GM23248 (cell line): ENCODE data around the gene LCNL1.

ENCODE experiments used
- EZH2 ChIP-seq: fragments of 200-600 bp; sonication (generic); IDR thresholded peaks from 2 replicates; pipeline ENCODE4 v1.6.1; 2018; ENCODE audit warnings: antibody characterized with exemption, mild to moderate bottlenecking; ENCODE audit not compliant: insufficient read depth, poor library complexity, severe bottlenecking
- EZH2phosphoT487 ChIP-seq: fragments of 200-600 bp; sonication (generic); IDR thresholded peaks from 2 replicates; pipeline ENCODE4 v1.6.1; 2018; ENCODE audit warnings: antibody characterized with exemption, moderate library complexity, mild to moderate bottlenecking, low read depth; ENCODE audit not compliant: insufficient read depth

DNA sequence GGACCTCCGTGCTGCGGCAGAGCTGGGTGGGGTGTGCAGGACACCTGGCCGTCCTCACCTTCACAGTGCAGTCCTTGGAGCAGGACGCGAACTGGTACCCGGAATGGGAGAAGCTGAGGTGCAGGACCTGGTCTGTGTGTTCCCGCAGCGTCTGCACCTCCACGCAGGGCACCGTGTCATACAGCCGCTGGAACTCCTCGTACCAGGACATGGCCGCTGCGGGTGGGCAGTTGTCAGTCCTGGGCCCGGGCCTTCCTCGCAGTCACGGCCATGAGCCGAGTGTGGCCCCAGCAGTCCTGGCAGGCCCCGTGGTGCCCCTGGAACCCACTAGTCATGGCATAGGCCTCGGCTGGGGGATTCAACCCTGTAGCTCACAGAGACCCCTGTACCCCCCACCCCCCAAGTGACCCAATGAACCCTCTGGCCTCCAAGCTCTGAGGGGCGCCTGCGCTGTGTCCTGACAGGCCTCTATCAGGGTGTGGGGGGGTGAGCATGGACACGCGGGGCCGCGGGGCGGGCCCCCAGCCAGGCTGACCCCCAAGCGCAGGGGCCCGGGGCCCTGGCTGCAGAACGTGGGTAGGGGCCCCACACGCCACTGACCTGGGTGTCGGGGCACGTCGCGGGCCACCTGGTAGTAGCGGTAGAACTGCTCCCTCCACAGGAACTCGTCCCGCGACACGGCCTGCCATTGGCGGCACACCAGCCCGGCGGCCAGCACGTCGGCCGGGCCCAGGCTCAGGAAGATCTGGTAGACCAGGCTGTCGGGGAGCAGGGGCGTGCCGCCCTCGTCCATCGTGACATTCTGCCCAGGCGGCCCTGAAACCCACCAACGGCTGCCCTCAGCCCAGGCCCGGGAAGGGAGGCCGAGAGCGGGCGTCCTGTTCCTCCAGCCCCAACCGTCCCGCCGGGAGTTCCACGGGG lies 39.2 kb upstream of the LCNL1 start:
- TF ChIP-seq EZH2 (no peak), EZH2phosphoT487 (no peak)
